Measurements from ENCODE around the gene MREG. TPM values are rescaled to one million over a fixed set of nuclear protein-coding genes. Genes with fewer than 3 reads are reported as not detected.

The MREG gene
- total and polyA plus RNA-seq, 2 experiments from 2014 or later, result 19.4 to 25.3 TPM

DNA sequence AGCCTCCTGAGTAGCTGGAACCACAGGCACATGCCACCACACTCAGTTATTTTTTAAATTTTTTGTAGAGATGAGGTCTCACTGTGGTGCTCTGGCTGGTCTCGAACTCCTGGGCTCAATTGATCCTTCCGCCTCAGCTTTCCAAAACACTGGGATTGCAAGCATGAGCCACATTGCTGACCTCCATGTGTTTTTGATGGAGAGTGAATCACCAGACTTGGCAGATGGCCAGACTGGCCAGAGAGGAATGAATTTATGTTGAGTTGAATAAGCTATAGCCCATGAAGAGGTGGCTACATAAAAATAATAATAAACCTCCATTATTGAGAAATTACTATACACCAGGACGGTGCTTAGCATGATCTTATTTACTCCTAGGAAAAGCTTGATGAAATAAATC is 91.5 kb downstream of the MREG start:
- H3F3A ChIP-seq (replicated peaks; ENCODE audit: low read depth), result peaks cover 11% of the 10 kb centered on the region; the same call in 1 of the 2 replicates
- Mint-ChIP-seq H3K4me3 (no peak overlapping the region), H3K4me1 (peaks cover 65% of the 10 kb centered on the region), H3K27ac (no peak overlapping the region), H3K27me3 (ENCODE audit: insufficient read depth, low read depth, poor library complexity) (peaks cover 10% of the 10 kb centered on the region), H3K9me3 (peaks cover 2% of the 10 kb centered on the region; the same call in 1 of the 3 replicates), H3K36me3 (ENCODE audit: low read depth) (peaks cover 21% of the 10 kb centered on the region)
- no peak overlapping the region for H3K4me3 ChIP-seq
- peak overlapping the region; percentile 38; the same call in 1 of the 2 replicates for H3K4me2 ChIP-seq
- peaks cover 17% of the 10 kb centered on the region for H3K79me2 ChIP-seq (replicated peaks; ENCODE audit: insufficient read depth)
- H3K9me2 ChIP-seq (ENCODE audit: insufficient read depth), result no peaks in the 10 kb centered on the region
- no peaks in the 10 kb centered on the region for H3K27me3 ChIP-seq (ENCODE audit: insufficient read depth)
- DNase-seq (ENCODE audit: low spot score), result no peak
- no peaks in the 10 kb centered on the region; the same call in 1 of the 2 replicates for H3K36me3 ChIP-seq (ENCODE audit: insufficient read depth)
- no peaks in the 10 kb centered on the region for H4K20me1 ChIP-seq (replicated peaks; ENCODE audit: insufficient read depth)
- no peak for ATAC-seq
- peaks cover 33% of the 10 kb centered on the region for H3K4me1 ChIP-seq (ENCODE audit: insufficient read depth)
- no peak for TF ChIP-seq JUNB (IDR thresholded peaks at IDR 0.05; ENCODE audit: unreplicated experiment)
- no peak for TF ChIP-seq NANOG (IDR thresholded peaks at IDR 0.05; ENCODE audit: borderline replicate concordance)
- TF ChIP-seq ZNF114 (CRISPR knock-in tag; IDR thresholded peaks at IDR 0.05), result no peak
- no peak for TF ChIP-seq ZNF331 (CRISPR knock-in tag; IDR thresholded peaks at IDR 0.05; ENCODE audit: low read depth)
- TF ChIP-seq STAT1 (IDR thresholded peaks at IDR 0.05; ENCODE audit: unreplicated experiment), result no peak
- TF ChIP-seq, protein P1, sequence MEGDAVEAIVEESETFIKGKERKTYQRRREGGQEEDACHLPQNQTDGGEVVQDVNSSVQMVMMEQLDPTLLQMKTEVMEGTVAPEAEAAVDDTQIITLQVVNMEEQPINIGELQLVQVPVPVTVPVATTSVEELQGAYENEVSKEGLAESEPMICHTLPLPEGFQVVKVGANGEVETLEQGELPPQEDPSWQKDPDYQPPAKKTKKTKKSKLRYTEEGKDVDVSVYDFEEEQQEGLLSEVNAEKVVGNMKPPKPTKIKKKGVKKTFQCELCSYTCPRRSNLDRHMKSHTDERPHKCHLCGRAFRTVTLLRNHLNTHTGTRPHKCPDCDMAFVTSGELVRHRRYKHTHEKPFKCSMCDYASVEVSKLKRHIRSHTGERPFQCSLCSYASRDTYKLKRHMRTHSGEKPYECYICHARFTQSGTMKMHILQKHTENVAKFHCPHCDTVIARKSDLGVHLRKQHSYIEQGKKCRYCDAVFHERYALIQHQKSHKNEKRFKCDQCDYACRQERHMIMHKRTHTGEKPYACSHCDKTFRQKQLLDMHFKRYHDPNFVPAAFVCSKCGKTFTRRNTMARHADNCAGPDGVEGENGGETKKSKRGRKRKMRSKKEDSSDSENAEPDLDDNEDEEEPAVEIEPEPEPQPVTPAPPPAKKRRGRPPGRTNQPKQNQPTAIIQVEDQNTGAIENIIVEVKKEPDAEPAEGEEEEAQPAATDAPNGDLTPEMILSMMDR (conservative IDR thresholded peaks at IDR 0.05; ENCODE audit: low read depth in 2 of 2), result no peak
- TF ChIP-seq POLR2AphosphoS5 (IDR thresholded peaks at IDR 0.05; ENCODE audit: low read depth), result no peak
- no peak for TF ChIP-seq EZH2phosphoT487 (IDR thresholded peaks at IDR 0.05; ENCODE audit: unreplicated experiment)
- TF ChIP-seq, protein P2, sequence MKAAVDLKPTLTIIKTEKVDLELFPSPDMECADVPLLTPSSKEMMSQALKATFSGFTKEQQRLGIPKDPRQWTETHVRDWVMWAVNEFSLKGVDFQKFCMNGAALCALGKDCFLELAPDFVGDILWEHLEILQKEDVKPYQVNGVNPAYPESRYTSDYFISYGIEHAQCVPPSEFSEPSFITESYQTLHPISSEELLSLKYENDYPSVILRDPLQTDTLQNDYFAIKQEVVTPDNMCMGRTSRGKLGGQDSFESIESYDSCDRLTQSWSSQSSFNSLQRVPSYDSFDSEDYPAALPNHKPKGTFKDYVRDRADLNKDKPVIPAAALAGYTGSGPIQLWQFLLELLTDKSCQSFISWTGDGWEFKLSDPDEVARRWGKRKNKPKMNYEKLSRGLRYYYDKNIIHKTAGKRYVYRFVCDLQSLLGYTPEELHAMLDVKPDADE (IDR thresholded peaks at IDR 0.05), result no peak
- no peak for TF ChIP-seq EZH2 (IDR thresholded peaks at IDR 0.05; ENCODE audit: low read depth, unreplicated experiment)
- TF ChIP-seq CREB1 (CRISPR knock-in tag; IDR thresholded peaks at IDR 0.05; ENCODE audit: low read depth), result no peak
- TF ChIP-seq, protein P3, sequence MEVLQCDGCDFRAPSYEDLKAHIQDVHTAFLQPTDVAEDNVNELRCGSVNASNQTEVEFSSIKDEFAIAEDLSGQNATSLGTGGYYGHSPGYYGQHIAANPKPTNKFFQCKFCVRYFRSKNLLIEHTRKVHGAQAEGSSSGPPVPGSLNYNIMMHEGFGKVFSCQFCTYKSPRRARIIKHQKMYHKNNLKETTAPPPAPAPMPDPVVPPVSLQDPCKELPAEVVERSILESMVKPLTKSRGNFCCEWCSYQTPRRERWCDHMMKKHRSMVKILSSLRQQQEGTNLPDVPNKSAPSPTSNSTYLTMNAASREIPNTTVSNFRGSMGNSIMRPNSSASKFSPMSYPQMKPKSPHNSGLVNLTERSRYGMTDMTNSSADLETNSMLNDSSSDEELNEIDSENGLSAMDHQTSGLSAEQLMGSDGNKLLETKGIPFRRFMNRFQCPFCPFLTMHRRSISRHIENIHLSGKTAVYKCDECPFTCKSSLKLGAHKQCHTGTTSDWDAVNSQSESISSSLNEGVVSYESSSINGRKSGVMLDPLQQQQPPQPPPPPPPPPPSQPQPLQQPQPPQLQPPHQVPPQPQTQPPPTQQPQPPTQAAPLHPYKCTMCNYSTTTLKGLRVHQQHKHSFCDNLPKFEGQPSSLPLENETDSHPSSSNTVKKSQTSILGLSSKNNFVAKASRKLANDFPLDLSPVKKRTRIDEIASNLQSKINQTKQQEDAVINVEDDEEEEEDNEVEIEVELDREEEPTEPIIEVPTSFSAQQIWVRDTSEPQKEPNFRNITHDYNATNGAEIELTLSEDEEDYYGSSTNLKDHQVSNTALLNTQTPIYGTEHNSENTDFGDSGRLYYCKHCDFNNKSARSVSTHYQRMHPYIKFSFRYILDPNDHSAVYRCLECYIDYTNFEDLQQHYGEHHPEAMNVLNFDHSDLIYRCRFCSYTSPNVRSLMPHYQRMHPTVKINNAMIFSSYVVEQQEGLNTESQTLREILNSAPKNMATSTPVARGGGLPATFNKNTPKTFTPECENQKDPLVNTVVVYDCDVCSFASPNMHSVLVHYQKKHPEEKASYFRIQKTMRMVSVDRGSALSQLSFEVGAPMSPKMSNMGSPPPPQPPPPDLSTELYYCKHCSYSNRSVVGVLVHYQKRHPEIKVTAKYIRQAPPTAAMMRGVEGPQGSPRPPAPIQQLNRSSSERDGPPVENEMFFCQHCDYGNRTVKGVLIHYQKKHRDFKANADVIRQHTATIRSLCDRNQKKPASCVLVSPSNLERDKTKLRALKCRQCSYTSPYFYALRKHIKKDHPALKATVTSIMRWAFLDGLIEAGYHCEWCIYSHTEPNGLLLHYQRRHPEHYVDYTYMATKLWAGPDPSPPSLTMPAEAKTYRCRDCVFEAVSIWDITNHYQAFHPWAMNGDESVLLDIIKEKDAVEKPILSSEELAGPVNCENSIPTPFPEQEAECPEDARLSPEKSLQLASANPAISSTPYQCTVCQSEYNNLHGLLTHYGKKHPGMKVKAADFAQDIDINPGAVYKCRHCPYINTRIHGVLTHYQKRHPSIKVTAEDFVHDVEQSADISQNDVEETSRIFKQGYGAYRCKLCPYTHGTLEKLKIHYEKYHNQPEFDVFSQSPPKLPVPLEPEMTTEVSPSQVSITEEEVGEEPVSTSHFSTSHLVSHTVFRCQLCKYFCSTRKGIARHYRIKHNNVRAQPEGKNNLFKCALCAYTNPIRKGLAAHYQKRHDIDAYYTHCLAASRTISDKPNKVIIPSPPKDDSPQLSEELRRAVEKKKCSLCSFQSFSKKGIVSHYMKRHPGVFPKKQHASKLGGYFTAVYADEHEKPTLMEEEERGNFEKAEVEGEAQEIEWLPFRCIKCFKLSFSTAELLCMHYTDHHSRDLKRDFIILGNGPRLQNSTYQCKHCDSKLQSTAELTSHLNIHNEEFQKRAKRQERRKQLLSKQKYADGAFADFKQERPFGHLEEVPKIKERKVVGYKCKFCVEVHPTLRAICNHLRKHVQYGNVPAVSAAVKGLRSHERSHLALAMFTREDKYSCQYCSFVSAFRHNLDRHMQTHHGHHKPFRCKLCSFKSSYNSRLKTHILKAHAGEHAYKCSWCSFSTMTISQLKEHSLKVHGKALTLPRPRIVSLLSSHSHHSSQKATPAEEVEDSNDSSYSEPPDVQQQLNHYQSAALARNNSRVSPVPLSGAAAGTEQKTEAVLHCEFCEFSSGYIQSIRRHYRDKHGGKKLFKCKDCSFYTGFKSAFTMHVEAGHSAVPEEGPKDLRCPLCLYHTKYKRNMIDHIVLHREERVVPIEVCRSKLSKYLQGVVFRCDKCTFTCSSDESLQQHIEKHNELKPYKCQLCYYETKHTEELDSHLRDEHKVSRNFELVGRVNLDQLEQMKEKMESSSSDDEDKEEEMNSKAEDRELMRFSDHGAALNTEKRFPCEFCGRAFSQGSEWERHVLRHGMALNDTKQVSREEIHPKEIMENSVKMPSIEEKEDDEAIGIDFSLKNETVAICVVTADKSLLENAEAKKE (CRISPR knock-in tag; IDR thresholded peaks at IDR 0.05), result no peak
- TF ChIP-seq, protein P4, sequence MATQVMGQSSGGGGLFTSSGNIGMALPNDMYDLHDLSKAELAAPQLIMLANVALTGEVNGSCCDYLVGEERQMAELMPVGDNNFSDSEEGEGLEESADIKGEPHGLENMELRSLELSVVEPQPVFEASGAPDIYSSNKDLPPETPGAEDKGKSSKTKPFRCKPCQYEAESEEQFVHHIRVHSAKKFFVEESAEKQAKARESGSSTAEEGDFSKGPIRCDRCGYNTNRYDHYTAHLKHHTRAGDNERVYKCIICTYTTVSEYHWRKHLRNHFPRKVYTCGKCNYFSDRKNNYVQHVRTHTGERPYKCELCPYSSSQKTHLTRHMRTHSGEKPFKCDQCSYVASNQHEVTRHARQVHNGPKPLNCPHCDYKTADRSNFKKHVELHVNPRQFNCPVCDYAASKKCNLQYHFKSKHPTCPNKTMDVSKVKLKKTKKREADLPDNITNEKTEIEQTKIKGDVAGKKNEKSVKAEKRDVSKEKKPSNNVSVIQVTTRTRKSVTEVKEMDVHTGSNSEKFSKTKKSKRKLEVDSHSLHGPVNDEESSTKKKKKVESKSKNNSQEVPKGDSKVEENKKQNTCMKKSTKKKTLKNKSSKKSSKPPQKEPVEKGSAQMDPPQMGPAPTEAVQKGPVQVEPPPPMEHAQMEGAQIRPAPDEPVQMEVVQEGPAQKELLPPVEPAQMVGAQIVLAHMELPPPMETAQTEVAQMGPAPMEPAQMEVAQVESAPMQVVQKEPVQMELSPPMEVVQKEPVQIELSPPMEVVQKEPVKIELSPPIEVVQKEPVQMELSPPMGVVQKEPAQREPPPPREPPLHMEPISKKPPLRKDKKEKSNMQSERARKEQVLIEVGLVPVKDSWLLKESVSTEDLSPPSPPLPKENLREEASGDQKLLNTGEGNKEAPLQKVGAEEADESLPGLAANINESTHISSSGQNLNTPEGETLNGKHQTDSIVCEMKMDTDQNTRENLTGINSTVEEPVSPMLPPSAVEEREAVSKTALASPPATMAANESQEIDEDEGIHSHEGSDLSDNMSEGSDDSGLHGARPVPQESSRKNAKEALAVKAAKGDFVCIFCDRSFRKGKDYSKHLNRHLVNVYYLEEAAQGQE (IDR thresholded peaks at IDR 0.05; ENCODE audit: unreplicated experiment), result no peak
- no peak overlapping the region for H2AFZ ChIP-seq
- peak overlapping the region; percentile 95 for H3K27ac ChIP-seq (ENCODE audit: low read depth)

Data from GM23338 (cell line).